Measurements from ENCODE around the gene PIP4K2A. TPM values are rescaled to one million over a fixed set of nuclear protein-coding genes. Genes with fewer than 3 reads are reported as not detected.

PIP4K2A gene
- total and polyA plus RNA-seq, 2 of the 8 experiments (the other 6 are each of a cell fraction or from before 2014, with no cell fraction given), result 19.0 to 60.9 TPM

GRCh38 chr10:22623633-22624253 lies 90.6 kb downstream of the PIP4K2A start:
- Histone ChIP-seq H2BK12ac (ENCODE audit: low read depth, low read length) (peak overlapping the region; percentile 45), H4K8ac (ENCODE audit: extremely low read depth, insufficient read depth, low read length) (peak overlapping the region; percentile 39; the same call in 1 of the 2 replicates), H2AFZ (ENCODE audit: low read length) (no peak overlapping the region), H2BK15ac (ENCODE audit: low read length) (no peak overlapping the region), H4K5ac (ENCODE audit: insufficient read length, low read depth, low read length) (no peak overlapping the region), H3K27me3 (replicated peaks in 1 of 4; ENCODE audit: control insufficient read depth in 3 of 4, extremely low read depth in 1 of 4, insufficient read depth in 3 of 4, low read length in 3 of 4) (no peaks in the 10 kb centered on the region), H3K79me1 (ENCODE audit: low read depth, low read length) (peaks cover 8% of the 10 kb centered on the region), H3K36me3 (ENCODE audit: control insufficient read depth in 2 of 4, insufficient read depth in 4 of 4, low read length in 3 of 4) (no peaks in the 10 kb centered on the region), H2BK5ac (ENCODE audit: low read depth, low read length) (0 out of 2 replicates have a peak overlapping the region, but pooled peaks have one; percentile 27), H4K20me1 (replicated peaks in 1 of 2; ENCODE audit: control insufficient read depth in 1 of 2, insufficient read depth in 2 of 2, low read length in 2 of 2) (no peaks in the 10 kb centered on the region), H3K4me2 (ENCODE audit: insufficient read depth in 1 of 2, low read depth in 2 of 2, low read length in 2 of 2) (no peak overlapping the region), H3K4ac (replicated peaks; ENCODE audit: insufficient read length, low read depth, low read length) (no peak overlapping the region), H3K4me3 (ENCODE audit: extremely low read depth in 1 of 4, insufficient read depth in 2 of 4, low read depth in 3 of 4, low read length in 4 of 4) (no peak overlapping the region), H3K23ac (ENCODE audit: insufficient read length) (no peak overlapping the region), H2AK5ac (ENCODE audit: low read depth, low read length) (peak overlapping the region; percentile 30; the same call in 1 of the 2 replicates), H3K14ac (ENCODE audit: insufficient read length) (no peak overlapping the region), H3K56ac (replicated peaks; ENCODE audit: insufficient read length, low read depth, low read length) (no peak overlapping the region), H2BK20ac (ENCODE audit: low read length) (peak overlapping the region; percentile 55; the same call in 1 of the 2 replicates), H3K23me2 (ENCODE audit: low read depth, low read length) (no peaks in the 10 kb centered on the region), H3K9ac (replicated peaks in 1 of 4; ENCODE audit: extremely low read depth in 1 of 4, low read depth in 3 of 4, low read length in 3 of 4) (no peak overlapping the region), H3K18ac (ENCODE audit: extremely low read depth, low read length) (0 out of 2 replicates have a peak overlapping the region, but pooled peaks have one; percentile 5), H3K27ac (ENCODE audit: low read depth, low read length) (no peak overlapping the region), H3K79me2 (ENCODE audit: control insufficient read depth in 1 of 2, insufficient read depth in 2 of 2, low read length in 2 of 2) (peaks cover 0 to 99% of the 10 kb centered on the region in 2 experiments; a peak in 3 of 4 replicates), H3K9me3 (ENCODE audit: insufficient read depth in 2 of 2, low read depth in 1 of 2, low read length in 1 of 2) (no peaks in the 10 kb centered on the region), H4K91ac (replicated peaks; ENCODE audit: insufficient read length, low read length) (peak overlapping the region; percentile 12), H2BK120ac (replicated peaks; ENCODE audit: low read depth, low read length) (no peak overlapping the region), H3K4me1 (replicated peaks in 1 of 4; ENCODE audit: control insufficient read depth in 3 of 4, insufficient read depth in 4 of 4, low read length in 3 of 4) (peaks cover 7 to 21% (median 14%) of the 10 kb centered on the region in 4 experiments)
- CTCF ChIA-PET (ENCODE audit: partially characterized antibody), result interaction anchor here (0.7 to 1.3 kb wide), 3 partner anchors 8 to 207 kb away, joined by 3 to 5 read pairs (median 3); no protein-coding TSS in a partner anchor
- FAIRE-seq, result no peak
- no peak for DNase-seq (ENCODE audit: low read depth in 1 of 2, low spot score in 2 of 2)
- TF ChIP-seq TCF12 (IDR thresholded peaks at IDR 0.05; ENCODE audit: low read depth, low read length) (no peak), RFX5 (IDR thresholded peaks at IDR 0.05; ENCODE audit: borderline replicate concordance, low read depth, low read length) (no peak), BRCA1 (IDR thresholded peaks at IDR 0.05; ENCODE audit: low read depth, low read length) (no peak), SP1 (IDR thresholded peaks at IDR 0.05; ENCODE audit: low read depth, low read length) (no peak), CREB1 (IDR thresholded peaks at IDR 0.05) (no peak), EZH2 (IDR thresholded peaks at IDR 0.05; ENCODE audit: low read depth, low read length, severe bottlenecking) (no peak), SRF (IDR thresholded peaks at IDR 0.05; ENCODE audit: low read depth, low read length) (no peak), KDM1A (IDR thresholded peaks at IDR 0.05; ENCODE audit: borderline replicate concordance, low read length) (no peak), ATF3 (IDR thresholded peaks at IDR 0.05; ENCODE audit: insufficient read depth, low read depth, low read length) (no peak), SIX5 (IDR thresholded peaks at IDR 0.05; ENCODE audit: low read depth, low read length) (no peak), TBP (IDR thresholded peaks at IDR 0.05; ENCODE audit: low read depth, low read length) (no peak)
- POLR2A ChIA-PET (ENCODE audit: partially characterized antibody), result interaction anchor here (0.5 to 1.3 kb wide), 2 partner anchors 15 to 37 kb away, joined by 3 read pairs; no protein-coding TSS in a partner anchor
- WGBS, 2 experiments (ENCODE audit: extremely low coverage in 1 of 2, insufficient coverage in 1 of 2, insufficient read length in 1 of 2, insufficient replicate concordance in 2 of 2, low coverage in 1 of 2, low lambda C conversion rate in 2 of 2, missing lambda C conversion rate in 1 of 2), result 89% methylated on average over 4 of the region's 4 CpGs; no CpG with 5 or more reads in 1 of the 2 experiments

All from H1 (cell line).